ENCODE results near the gene BAIAP2L2.
"Not testable (repeated sequence)": the region's sequence is repeated elsewhere in the genome, so short reads cannot be mapped to it uniquely, and the experiment has no call there.

BAIAP2L2 gene

DNA sequence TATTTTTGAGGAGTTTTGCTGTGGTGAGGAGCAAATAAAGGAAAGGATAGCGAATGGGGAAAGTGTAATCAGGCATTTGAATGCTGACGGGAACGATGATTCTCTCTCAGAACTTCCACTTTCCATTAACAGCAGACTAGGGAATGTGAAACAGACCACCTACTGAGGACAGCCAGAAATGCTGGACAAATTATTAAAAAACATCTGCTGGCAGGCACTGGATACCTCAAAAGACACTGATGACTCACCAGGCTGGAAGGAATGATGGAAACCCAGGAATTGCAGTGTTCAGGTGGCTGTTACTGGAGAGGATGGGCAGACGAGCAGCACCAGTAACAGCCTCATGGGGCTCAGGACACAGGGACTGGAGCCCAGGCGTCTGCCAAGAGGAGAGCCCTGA, 37.8 kb upstream of the BAIAP2L2 start:
- TF ChIP-seq, protein P1, sequence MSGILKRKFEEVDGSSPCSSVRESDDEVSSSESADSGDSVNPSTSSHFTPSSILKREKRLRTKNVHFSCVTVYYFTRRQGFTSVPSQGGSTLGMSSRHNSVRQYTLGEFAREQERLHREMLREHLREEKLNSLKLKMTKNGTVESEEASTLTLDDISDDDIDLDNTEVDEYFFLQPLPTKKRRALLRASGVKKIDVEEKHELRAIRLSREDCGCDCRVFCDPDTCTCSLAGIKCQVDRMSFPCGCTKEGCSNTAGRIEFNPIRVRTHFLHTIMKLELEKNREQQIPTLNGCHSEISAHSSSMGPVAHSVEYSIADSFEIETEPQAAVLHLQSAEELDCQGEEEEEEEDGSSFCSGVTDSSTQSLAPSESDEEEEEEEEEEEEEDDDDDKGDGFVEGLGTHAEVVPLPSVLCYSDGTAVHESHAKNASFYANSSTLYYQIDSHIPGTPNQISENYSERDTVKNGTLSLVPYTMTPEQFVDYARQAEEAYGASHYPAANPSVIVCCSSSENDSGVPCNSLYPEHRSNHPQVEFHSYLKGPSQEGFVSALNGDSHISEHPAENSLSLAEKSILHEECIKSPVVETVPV (CRISPR knock-in tag; IDR thresholded peaks at IDR 0.05) = no peak
- no peak for TF ChIP-seq ZNF8 (CRISPR knock-in tag; IDR thresholded peaks at IDR 0.05)
- TF ChIP-seq SNAI2 (CRISPR knock-in tag; IDR thresholded peaks at IDR 0.05) = no peak
- TF ChIP-seq BACH2 (CRISPR knock-in tag; IDR thresholded peaks at IDR 0.05; ENCODE audit: borderline replicate concordance) = no peak
- no peak for TF ChIP-seq ZC3H10 (CRISPR knock-in tag; IDR thresholded peaks at IDR 0.05)
- no peak for TF ChIP-seq OSR1 (CRISPR knock-in tag; IDR thresholded peaks at IDR 0.05)
- no peak for TF ChIP-seq ZNF70 (CRISPR knock-in tag; IDR thresholded peaks at IDR 0.05)
- no peak for TF ChIP-seq ISL1 (CRISPR knock-in tag; IDR thresholded peaks at IDR 0.05)
- TF ChIP-seq ZNF565 (CRISPR knock-in tag; conservative IDR thresholded peaks at IDR 0.05; ENCODE audit: low read depth) = no peak
- no peak for ATAC-seq

DNA sequence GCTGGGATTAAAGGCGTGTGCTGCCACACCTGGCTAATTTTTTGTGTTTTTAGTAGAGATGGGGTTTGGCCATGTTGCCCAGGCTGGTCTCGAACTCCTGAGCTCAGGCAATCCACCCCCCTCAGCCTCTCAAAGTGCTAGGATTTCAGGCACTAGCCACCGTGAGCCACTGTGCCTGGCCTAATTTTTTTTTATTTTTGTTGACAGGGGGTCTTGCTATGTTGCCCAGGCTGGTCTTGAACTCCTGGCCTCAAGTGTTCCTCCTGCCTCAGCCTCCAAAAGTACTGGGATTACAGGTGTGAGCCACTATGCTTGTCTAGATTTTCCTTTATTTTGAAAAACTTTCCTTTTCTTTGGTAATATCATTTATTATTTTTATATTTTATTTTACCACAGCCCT, 35.7 kb upstream of the BAIAP2L2 start:
- not testable (repeated sequence) for ATAC-seq

DNA sequence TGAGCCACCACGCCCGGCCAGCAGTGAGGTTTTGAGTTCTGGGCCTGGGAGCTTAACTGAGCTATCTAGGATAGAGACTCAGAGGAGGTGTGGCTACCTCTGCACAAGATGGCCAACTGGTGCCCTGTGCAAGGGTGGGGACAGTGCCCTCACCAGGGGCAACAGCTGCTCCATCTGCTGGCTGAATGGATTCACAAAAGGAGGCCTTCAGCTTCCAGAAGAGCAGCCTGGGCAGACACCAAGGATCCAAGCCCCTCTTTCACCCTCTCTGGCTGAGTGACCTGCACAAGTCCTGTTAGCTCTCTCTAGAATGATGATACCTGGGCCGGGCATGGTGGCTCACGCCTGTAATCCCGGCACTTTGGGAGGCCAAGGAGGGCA, 33.5 kb upstream of the BAIAP2L2 start:
- ATAC-seq = no peak
- TF ChIP-seq ZFP30 (CRISPR knock-in tag; IDR thresholded peaks at IDR 0.05) = no peak
- TF ChIP-seq, protein P1 (CRISPR knock-in tag; IDR thresholded peaks at IDR 0.05) = no peak

DNA sequence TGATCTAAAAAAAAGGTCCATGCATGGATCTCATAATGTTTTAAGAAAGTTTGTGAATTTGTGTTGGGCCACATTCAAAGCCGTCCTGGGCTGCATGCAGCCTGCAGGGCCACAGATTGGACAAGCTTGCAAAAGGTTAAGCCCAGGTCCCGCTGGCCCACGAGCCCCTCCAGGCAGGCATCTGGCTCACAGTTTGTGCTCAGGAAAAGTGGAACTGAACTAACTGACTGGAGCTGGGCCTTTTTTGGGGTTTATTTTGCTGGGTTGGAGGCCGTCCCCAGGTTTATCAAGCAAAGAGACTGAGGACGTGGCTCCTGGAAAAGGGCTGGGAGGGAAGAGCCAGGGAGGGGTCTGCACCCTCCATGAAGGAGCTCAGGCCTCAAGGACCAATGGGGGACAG, 32.1 kb upstream of the BAIAP2L2 start:
- TF ChIP-seq ZNF70 (CRISPR knock-in tag; IDR thresholded peaks at IDR 0.05) = no peak
- TF ChIP-seq CSDC2 (CRISPR knock-in tag; IDR thresholded peaks at IDR 0.05) = no peak
- no peak for TF ChIP-seq PPARA (CRISPR knock-in tag; IDR thresholded peaks at IDR 0.05; ENCODE audit: borderline replicate concordance)
- TF ChIP-seq ISL1 (CRISPR knock-in tag; IDR thresholded peaks at IDR 0.05) = no peak
- TF ChIP-seq BACH2 (CRISPR knock-in tag; IDR thresholded peaks at IDR 0.05; ENCODE audit: borderline replicate concordance) = no peak
- ATAC-seq = no peak

DNA sequence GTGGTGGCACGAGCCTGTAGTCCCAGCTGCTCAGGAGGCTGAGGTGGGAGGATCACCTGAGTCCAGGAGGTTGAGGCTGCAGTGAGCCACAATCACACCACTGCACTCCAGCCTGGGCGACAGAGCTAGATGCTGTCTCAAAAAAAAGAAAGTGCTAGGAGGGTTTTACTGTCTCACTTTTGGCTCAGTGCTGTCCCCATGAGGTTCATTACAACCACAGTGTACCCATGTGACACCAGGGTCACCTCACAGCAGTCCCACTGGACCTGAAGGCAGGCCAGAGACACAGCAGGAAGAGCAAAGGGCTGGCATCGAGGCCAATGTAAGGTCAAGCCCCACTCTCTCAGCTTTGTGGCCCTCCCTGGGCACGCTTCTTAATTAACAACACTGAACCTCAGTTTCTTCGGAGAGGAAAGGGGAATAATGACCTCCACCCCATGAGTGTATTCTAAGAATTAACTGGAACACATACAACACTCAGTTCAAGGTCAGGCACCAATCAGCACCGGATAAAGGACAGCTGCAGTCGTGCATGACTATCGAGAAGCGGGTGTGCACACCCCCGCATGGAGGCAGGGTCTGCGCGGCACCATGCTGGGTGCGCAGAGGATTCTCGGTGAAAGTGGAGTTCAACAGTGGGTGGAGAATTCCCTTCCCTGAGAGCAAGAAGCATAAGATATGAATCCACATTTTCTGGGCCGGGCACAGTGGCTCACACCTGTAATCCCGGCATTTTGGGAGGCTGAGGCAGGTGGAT, 30.9 kb upstream of the BAIAP2L2 start:
- TF ChIP-seq ZNF70 (CRISPR knock-in tag; IDR thresholded peaks at IDR 0.05) (no peak), OSR1 (CRISPR knock-in tag; IDR thresholded peaks at IDR 0.05) (no peak), ZC3H10 (CRISPR knock-in tag; IDR thresholded peaks at IDR 0.05) (no peak)
- TF ChIP-seq, protein P2, sequence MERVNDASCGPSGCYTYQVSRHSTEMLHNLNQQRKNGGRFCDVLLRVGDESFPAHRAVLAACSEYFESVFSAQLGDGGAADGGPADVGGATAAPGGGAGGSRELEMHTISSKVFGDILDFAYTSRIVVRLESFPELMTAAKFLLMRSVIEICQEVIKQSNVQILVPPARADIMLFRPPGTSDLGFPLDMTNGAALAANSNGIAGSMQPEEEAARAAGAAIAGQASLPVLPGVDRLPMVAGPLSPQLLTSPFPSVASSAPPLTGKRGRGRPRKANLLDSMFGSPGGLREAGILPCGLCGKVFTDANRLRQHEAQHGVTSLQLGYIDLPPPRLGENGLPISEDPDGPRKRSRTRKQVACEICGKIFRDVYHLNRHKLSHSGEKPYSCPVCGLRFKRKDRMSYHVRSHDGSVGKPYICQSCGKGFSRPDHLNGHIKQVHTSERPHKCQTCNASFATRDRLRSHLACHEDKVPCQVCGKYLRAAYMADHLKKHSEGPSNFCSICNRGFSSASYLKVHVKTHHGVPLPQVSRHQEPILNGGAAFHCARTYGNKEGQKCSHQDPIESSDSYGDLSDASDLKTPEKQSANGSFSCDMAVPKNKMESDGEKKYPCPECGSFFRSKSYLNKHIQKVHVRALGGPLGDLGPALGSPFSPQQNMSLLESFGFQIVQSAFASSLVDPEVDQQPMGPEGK (CRISPR knock-in tag; IDR thresholded peaks at IDR 0.05; ENCODE audit: borderline replicate concordance) = no peak
- no peak for ATAC-seq

DNA sequence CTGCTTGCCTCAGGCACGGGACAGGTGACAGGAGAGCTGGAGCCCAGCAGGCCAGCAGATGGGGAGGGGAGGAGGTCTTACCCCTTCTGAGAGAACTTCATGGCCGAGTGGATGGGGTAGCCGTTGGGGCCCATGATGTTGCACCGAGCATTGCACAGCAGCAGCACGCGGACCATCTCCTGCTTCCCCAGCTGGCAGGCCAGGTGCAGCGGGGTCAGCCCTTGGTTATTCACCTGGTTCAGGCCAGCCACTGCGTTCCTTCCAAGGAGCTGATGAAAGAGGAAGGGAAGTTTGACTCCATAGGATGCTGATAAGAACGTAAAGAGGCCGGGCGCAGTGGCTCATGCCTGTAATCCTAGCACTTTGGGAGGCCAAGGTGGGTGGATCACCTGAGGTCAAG, 29.4 kb upstream of the BAIAP2L2 start:
- ATAC-seq = no peak
- TF ChIP-seq TOX (CRISPR knock-in tag; IDR thresholded peaks at IDR 0.05; ENCODE audit: borderline replicate concordance) = no peak
- no peak for TF ChIP-seq TCF4 (CRISPR knock-in tag; IDR thresholded peaks at IDR 0.05; ENCODE audit: borderline replicate concordance)
- TF ChIP-seq, protein P1 (CRISPR knock-in tag; IDR thresholded peaks at IDR 0.05) = no peak
- no peak for TF ChIP-seq PPARA (CRISPR knock-in tag; IDR thresholded peaks at IDR 0.05; ENCODE audit: borderline replicate concordance)
- no peak for TF ChIP-seq GLIS3 (CRISPR knock-in tag; IDR thresholded peaks at IDR 0.05)
- TF ChIP-seq, protein P3, sequence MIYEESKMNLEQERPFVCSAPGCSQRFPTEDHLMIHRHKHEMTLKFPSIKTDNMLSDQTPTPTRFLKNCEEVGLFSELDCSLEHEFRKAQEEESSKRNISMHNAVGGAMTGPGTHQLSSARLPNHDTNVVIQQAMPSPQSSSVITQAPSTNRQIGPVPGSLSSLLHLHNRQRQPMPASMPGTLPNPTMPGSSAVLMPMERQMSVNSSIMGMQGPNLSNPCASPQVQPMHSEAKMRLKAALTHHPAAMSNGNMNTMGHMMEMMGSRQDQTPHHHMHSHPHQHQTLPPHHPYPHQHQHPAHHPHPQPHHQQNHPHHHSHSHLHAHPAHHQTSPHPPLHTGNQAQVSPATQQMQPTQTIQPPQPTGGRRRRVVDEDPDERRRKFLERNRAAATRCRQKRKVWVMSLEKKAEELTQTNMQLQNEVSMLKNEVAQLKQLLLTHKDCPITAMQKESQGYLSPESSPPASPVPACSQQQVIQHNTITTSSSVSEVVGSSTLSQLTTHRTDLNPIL (CRISPR knock-in tag; IDR thresholded peaks at IDR 0.05; ENCODE audit: low read depth) = no peak
- no peak for TF ChIP-seq OSR1 (CRISPR knock-in tag; IDR thresholded peaks at IDR 0.05)
- no peak for TF ChIP-seq ZC3H10 (CRISPR knock-in tag; IDR thresholded peaks at IDR 0.05)
- no peak for TF ChIP-seq CSDC2 (CRISPR knock-in tag; IDR thresholded peaks at IDR 0.05)
- TF ChIP-seq BACH2 (CRISPR knock-in tag; IDR thresholded peaks at IDR 0.05; ENCODE audit: borderline replicate concordance) = no peak
- TF ChIP-seq, protein P2 (CRISPR knock-in tag; IDR thresholded peaks at IDR 0.05; ENCODE audit: borderline replicate concordance) = no peak
- TF ChIP-seq ARNTL (CRISPR knock-in tag; IDR thresholded peaks at IDR 0.05; ENCODE audit: borderline replicate concordance, low read depth) = no peak

Data from SK-N-SH treated with all-trans-retinoic acid at 6 μM for 48 hours (cell line).